ENCODE data around the gene DPYSL5. TPM values are rescaled to one million over a fixed set of nuclear protein-coding genes. Genes with fewer than 3 reads are reported as not detected.
A peak's percentile ranks its signal among the peaks of the same experiment; 100 is the strongest.

The DPYSL5 gene
- total and polyA plus RNA-seq, 2 donors (not counting 1 experiment from before 2014, with no cell fraction given): not detected

GRCh38 chr2:26971911-26972786 is 124.2 kb downstream of the DPYSL5 start:
- H3K9ac ChIP-seq (ENCODE audit: low read length): no peak overlapping the region
- H3K36me3 ChIP-seq (replicated peaks in 1 of 2; ENCODE audit: control extremely low read depth in 1 of 2, control insufficient read depth in 1 of 2, extremely low read depth in 1 of 2, insufficient read depth in 2 of 2, low read length in 1 of 2): no peaks in the 10 kb centered on the region
- no peaks in the 10 kb centered on the region for H3K9me3 ChIP-seq (ENCODE audit: control extremely low read depth in 1 of 3, control insufficient read depth in 2 of 3, insufficient read depth in 1 of 3, low read length in 2 of 3)
- H4K20me1 ChIP-seq (ENCODE audit: control insufficient read depth, insufficient read depth, low read length, poor library complexity, severe bottlenecking): no peaks in the 10 kb centered on the region
- TF ChIP-seq EZH2 (IDR thresholded peaks at IDR 0.05; ENCODE audit: borderline replicate concordance, insufficient read depth, low read depth, low read length, poor library complexity, severe bottlenecking) (no peak), CTCF (IDR thresholded peaks at IDR 0.05) (no peak)
- Mint-ChIP-seq H3K4me1 (peaks cover 19% of the 10 kb centered on the region), H3K9me3 (ENCODE audit: insufficient read depth) (no peaks in the 10 kb centered on the region), H3K4me3 (peak overlapping the region; percentile 84), H3K27me3 (peaks cover 20% of the 10 kb centered on the region), H3K27ac (no peak overlapping the region)
- H3K4me2 ChIP-seq (replicated peaks; ENCODE audit: low read depth, low read length, poor library complexity, severe bottlenecking): no peak overlapping the region
- DNase-seq (no peak), ATAC-seq (ENCODE audit: low read depth) (no peak)
- intact Hi-C loops (cut with micrococcal nuclease): loop anchor here (1.0 to 2.0 kb wide), 2 partner anchors 78 to 187 kb away; no protein-coding TSS in a partner anchor
- no peak overlapping the region for H2AFZ ChIP-seq (ENCODE audit: insufficient read depth, low read depth, low read length, poor library complexity, severe bottlenecking)
- ChIA-PET CTCF (interaction anchor here (1.0 to 3.1 kb wide), 5 partner anchors 10 to 307 kb away, joined by 3 to 20 read pairs (median 3); no protein-coding TSS in a partner anchor), POLR2A (no interaction called here)
- H3K79me2 ChIP-seq (ENCODE audit: control insufficient read depth, insufficient read depth, low read length): no peaks in the 10 kb centered on the region
- no peak overlapping the region for H3K27ac ChIP-seq (ENCODE audit: low read length in 2 of 2)
- H3K4me3 ChIP-seq (ENCODE audit: control extremely low read depth in 1 of 5, extremely low read depth in 1 of 5, insufficient read depth in 1 of 5, low read depth in 2 of 5, low read length in 4 of 5): no peak overlapping the region
- H3K4me1 ChIP-seq (ENCODE audit: control insufficient read depth in 2 of 2, insufficient read depth in 2 of 2, low read length in 2 of 2): peaks cover 11 to 12% of the 10 kb centered on the region in 2 donors
- WGBS (ENCODE audit: insufficient coverage): 92% methylated on average over 7 of the region's 9 CpGs
- H3K27me3 ChIP-seq (replicated peaks in 1 of 4; ENCODE audit: control extremely low read depth in 1 of 4, control insufficient read depth in 3 of 4, insufficient read depth in 4 of 4, low read length in 3 of 4): peaks cover 2 to 8% (median 4%) of the 10 kb centered on the region in 4 experiments

- Mint-ChIP-seq H3K4me3 (no peak overlapping the region), H3K4me1 (peaks cover 16% of the 10 kb centered on the region), H3K27ac (no peak overlapping the region), H3K27me3 (peaks cover 20% of the 10 kb centered on the region), H3K9me3 (ENCODE audit: insufficient read depth) (no peaks in the 10 kb centered on the region)
- WGBS (ENCODE audit: insufficient coverage): 100% methylated on average over 3 of the region's 5 CpGs
- Histone ChIP-seq H3K4me2 (replicated peaks; ENCODE audit: low read depth, low read length, poor library complexity, severe bottlenecking) (no peak overlapping the region), H3K79me2 (ENCODE audit: control insufficient read depth, insufficient read depth, low read length) (no peaks in the 10 kb centered on the region), H3K27me3 (replicated peaks in 1 of 4; ENCODE audit: control extremely low read depth in 1 of 4, control insufficient read depth in 3 of 4, insufficient read depth in 4 of 4, low read length in 3 of 4) (peaks cover 0 to 8% (median 2%) of the 10 kb centered on the region in 4 experiments), H3K9me3 (ENCODE audit: control extremely low read depth in 1 of 3, control insufficient read depth in 2 of 3, insufficient read depth in 1 of 3, low read length in 2 of 3) (no peaks in the 10 kb centered on the region), H3K27ac (ENCODE audit: low read length in 2 of 2) (no peak overlapping the region), H4K20me1 (ENCODE audit: control insufficient read depth, insufficient read depth, low read length, poor library complexity, severe bottlenecking) (no peaks in the 10 kb centered on the region), H2AFZ (ENCODE audit: insufficient read depth, low read depth, low read length, poor library complexity, severe bottlenecking) (no peak overlapping the region), H3K4me3 (ENCODE audit: control extremely low read depth in 1 of 5, extremely low read depth in 1 of 5, insufficient read depth in 1 of 5, low read depth in 2 of 5, low read length in 4 of 5) (no peak overlapping the region), H3K9ac (ENCODE audit: low read length) (no peak overlapping the region), H3K4me1 (ENCODE audit: control insufficient read depth in 2 of 2, insufficient read depth in 2 of 2, low read length in 2 of 2) (peaks cover 11 to 12% of the 10 kb centered on the region in 2 donors), H3K36me3 (replicated peaks in 1 of 2; ENCODE audit: control extremely low read depth in 1 of 2, control insufficient read depth in 1 of 2, extremely low read depth in 1 of 2, insufficient read depth in 2 of 2, low read length in 1 of 2) (no peaks in the 10 kb centered on the region)
- TF ChIP-seq CTCF (IDR thresholded peaks at IDR 0.05): no peak
- TF ChIP-seq EZH2 (IDR thresholded peaks at IDR 0.05; ENCODE audit: borderline replicate concordance, insufficient read depth, low read depth, low read length, poor library complexity, severe bottlenecking): no peak
- ChIA-PET CTCF (no interaction called here), POLR2A (no interaction called here)
- DNase-seq: no peak
- intact Hi-C loops (cut with micrococcal nuclease): no loop called here
- ATAC-seq (ENCODE audit: low read depth): no peak
Observed at GRCh38 chr2:26974352-26974751, 126.4 kb downstream of the DPYSL5 start.

Measured in B cell (primary cell).